C4-2B (cell line): ENCODE measurements around the gene MOCOS.

Source experiments
- CTCF ChIP-seq: fragments of 450-650 bp; conservative IDR thresholded peaks from 2 replicates; pipeline ENCODE4 v1.5.1; 2017; ENCODE audit warnings: mild to moderate bottlenecking
- ZFX ChIP-seq: fragments of 450-650 bp; IDR thresholded peaks from 2 replicates; pipeline ENCODE4 v1.6.1; 2017

- no peak for TF ChIP-seq CTCF
- TF ChIP-seq ZFX = no peak
Observed at GRCh38 chr18:36295214-36295613, 107.9 kb downstream of the MOCOS start.
